GM12878 (cell line): ENCODE results near the gene PILRB. TPM values are rescaled to one million over a fixed set of nuclear protein-coding genes. Genes with fewer than 3 reads are reported as not detected.

Source experiments
- ATAC-seq: fragments of 200-7000 bp; cut with Tn5 transposase; 3 replicates; pipeline ENCODE4 v1.9.1; 2020; ENCODE audit warnings: mild to moderate bottlenecking, moderate library complexity
- BruUV-seq: library from RNA; stranded (reverse); fragments of 400-500 nt; replicated peaks from 2 replicates; lab custom pipeline; 2021; lab: Mats Ljungman, UMichigan
- CTCF ChIA-PET: fragments of 300-600 bp; sonication (Branson Sonifier 250); formaldehyde crosslinking; extraction: SDS; loops from one replicate; lab custom pipeline; 2021; ENCODE audit warnings: inconsistent platforms; lab: Yijun Ruan, JAX
- POLR2A ChIA-PET: fragments of 350-600 bp; formaldehyde crosslinking; extraction: SDS; loops from one replicate; lab custom pipeline; 2021; ENCODE audit warnings: inconsistent platforms; lab: Charles Lee
- RAD21 ChIA-PET: fragments of 300-600 bp; sonication (Branson Sonifier 250); formaldehyde crosslinking; loops from one replicate; lab custom pipeline; 2023; ENCODE audit warnings: antibody characterized with exemption; ENCODE audit not compliant: unreplicated experiment; lab: Charles Lee
- SMC1A ChIA-PET: fragments of 300-600 bp; sonication (Branson Sonifier 250); formaldehyde crosslinking; loops from one replicate; lab custom pipeline; 2023; ENCODE audit not compliant: unreplicated experiment, uncharacterized antibody; lab: Charles Lee
- DNase-seq: peaks from one replicate; pipeline ENCODE4 v3.0.0-alpha.2; 2011; ENCODE audit warnings: low read depth, low spot score
- FAIRE-seq: peaks from 3 replicates; lab custom pipeline; 2011; peaks lifted over from hg19 to GRCh38; lab: Jason Lieb, UNC
- H2AFZ ChIP-seq: 2 replicates; pipeline ENCODE4 v1.6.0; 2011; ENCODE audit warnings: low read depth, low read length, control low read depth; ENCODE audit not compliant: control insufficient read depth
- H3K27ac ChIP-seq: 2 replicates; pipeline ENCODE4 v1.5.1; 2011; ENCODE audit warnings: control low read depth; ENCODE audit not compliant: control insufficient read depth, insufficient read depth
- H3K27me3 ChIP-seq, 2 experiments: replicated peaks in 1 of 2; 2 replicates each; pipeline versions ENCODE4 v1.6.0 to v1.6.1; 2011; ENCODE audit warnings: low read length in 1 of 2; ENCODE audit not compliant: control insufficient read depth in 2 of 2, insufficient read depth in 2 of 2
- H3K36me3 ChIP-seq, 2 experiments: 2 replicates each; pipeline ENCODE4 v1.5.1; 2011; ENCODE audit warnings: low read length in 1 of 2; ENCODE audit not compliant: control insufficient read depth in 2 of 2, insufficient read depth in 2 of 2
- H3K4me1 ChIP-seq: 2 replicates; pipeline ENCODE4 v1.6.1; 2011; ENCODE audit warnings: mild to moderate bottlenecking, low read length, moderate library complexity, mixed read lengths; ENCODE audit not compliant: control insufficient read depth, insufficient read depth
- H3K4me2 ChIP-seq: 2 replicates; pipeline ENCODE4 v1.6.0; 2011; ENCODE audit warnings: control low read depth; ENCODE audit not compliant: control insufficient read depth, insufficient read depth
- H3K4me3 ChIP-seq: fragments of 200-600 bp; sonication (generic); 2 replicates; pipeline ENCODE4 v1.5.1; 2016
- H3K79me2 ChIP-seq: 2 replicates; pipeline ENCODE4 v1.6.0; 2011; ENCODE audit warnings: low read length; ENCODE audit not compliant: control insufficient read depth, insufficient read depth
- H3K9ac ChIP-seq: 2 replicates; pipeline ENCODE4 v1.8.0; 2011; ENCODE audit warnings: low read length, control low read depth, mixed read lengths; ENCODE audit not compliant: control insufficient read depth, insufficient read depth
- H3K9me3 ChIP-seq: replicated peaks from 3 replicates; pipeline ENCODE4 v1.5.1; 2011; ENCODE audit warnings: mild to moderate bottlenecking, low read length; ENCODE audit not compliant: control insufficient read depth, insufficient read depth
- H4K20me1 ChIP-seq: 2 replicates; pipeline ENCODE4 v1.6.0; 2011; ENCODE audit not compliant: control insufficient read depth, insufficient read depth
- ATF7 ChIP-seq: fragments of 450-650 bp; IDR thresholded peaks from 2 replicates; pipeline ENCODE4 v1.6.1; 2016; ENCODE audit warnings: low read depth, mild to moderate bottlenecking
- DPF2 ChIP-seq: fragments of 450-650 bp; IDR thresholded peaks from 2 replicates; pipeline ENCODE4 v1.6.1; 2017; ENCODE audit warnings: mild to moderate bottlenecking
- FOXK2 ChIP-seq: fragments of 450-650 bp; IDR thresholded peaks from 2 replicates; pipeline ENCODE4 v1.6.1; 2017; ENCODE audit warnings: mild to moderate bottlenecking, moderate library complexity
- NR2C2 ChIP-seq: IDR thresholded peaks from 2 replicates; pipeline ENCODE4 v1.6.1; 2011; ENCODE audit warnings: borderline replicate concordance, low read depth; ENCODE audit not compliant: control insufficient read depth, insufficient read length
- RCOR1 ChIP-seq: conservative IDR thresholded peaks from 2 replicates; pipeline ENCODE4 v1.6.1; 2012; ENCODE audit warnings: low read depth, low read length, improper control_type of control experiment
- WGBS: methylation state at CpG from one replicate; pipeline ENCODE4 v1.1.6; 2016; ENCODE audit warnings: low lambda C conversion rate; ENCODE audit not compliant: insufficient replicate concordance, insufficient coverage; ENCODE audit errors: missing lambda C conversion rate; 5-methylcytosine and 5-hydroxymethylcytosine counted together
- in situ Hi-C: fragments of 300-500 bp; cut with MboI; formaldehyde crosslinking; loops from 9 replicates; pipeline ENCODE4 v1.14.3; 2018; ENCODE audit warnings: mixed read lengths
- intact Hi-C: fragments of 100-400 bp; cut with micrococcal nuclease; formaldehyde crosslinking; loops from one replicate; pipeline ENCODE4 v1.14.2; 2022; ENCODE audit not compliant: unreplicated experiment
- polyA plus RNA-seq, 11 experiments: library from polyadenylated mRNA; depleted of rRNA in 4 of 11; unstranded in 6 of 11; stranded (reverse) in 5 of 11; fragments of >200 nt; fragmentation: Nextera tagmentation in 4 of 11; fragmentation: Illumina TruSeq in 1 of 11; extraction: Ambion mirVana in 4 of 11; extraction: Trizol in 1 of 11; gene quantifications; 1 replicate in 1 of 11; 2 replicates in 10 of 11; pipeline versions ENCODE4 v1.2.1 to v1.2.3, GENCODE V29; 2011 to 2016; ENCODE audit warnings: inconsistent platforms in 2 of 11, missing spikeins in 2 of 11, low read depth in 1 of 11
- total RNA-seq, 4 experiments: library from RNA; depleted of rRNA in 3 of 4; stranded (reverse); fragments of >200 nt in 3 of 4; fragmentation: Illumina TruSeq in 1 of 4; extraction: Trizol in 1 of 4; gene quantifications; 2 replicates each; pipeline versions ENCODE4 v1.2.1 to v1.2.3, GENCODE V29; 2013 to 2021
- TF ChIP-seq, protein P1 (sequence below): fragments of 450-650 bp; IDR thresholded peaks from 2 replicates; pipeline ENCODE4 v1.6.1; 2017; ENCODE audit warnings: mild to moderate bottlenecking
- TF ChIP-seq, protein P2 (sequence below): IDR thresholded peaks from 2 replicates; pipeline ENCODE4 v1.6.1; 2012; ENCODE audit warnings: low read depth, low read length, improper control_type of control experiment

The PILRB gene
- total and polyA plus RNA-seq, 10 of the 15 experiments (the other 5 are each of a cell fraction or from before 2014, with no cell fraction given), result 2.6 to 50.3 (median 22.0) TPM

DNA sequence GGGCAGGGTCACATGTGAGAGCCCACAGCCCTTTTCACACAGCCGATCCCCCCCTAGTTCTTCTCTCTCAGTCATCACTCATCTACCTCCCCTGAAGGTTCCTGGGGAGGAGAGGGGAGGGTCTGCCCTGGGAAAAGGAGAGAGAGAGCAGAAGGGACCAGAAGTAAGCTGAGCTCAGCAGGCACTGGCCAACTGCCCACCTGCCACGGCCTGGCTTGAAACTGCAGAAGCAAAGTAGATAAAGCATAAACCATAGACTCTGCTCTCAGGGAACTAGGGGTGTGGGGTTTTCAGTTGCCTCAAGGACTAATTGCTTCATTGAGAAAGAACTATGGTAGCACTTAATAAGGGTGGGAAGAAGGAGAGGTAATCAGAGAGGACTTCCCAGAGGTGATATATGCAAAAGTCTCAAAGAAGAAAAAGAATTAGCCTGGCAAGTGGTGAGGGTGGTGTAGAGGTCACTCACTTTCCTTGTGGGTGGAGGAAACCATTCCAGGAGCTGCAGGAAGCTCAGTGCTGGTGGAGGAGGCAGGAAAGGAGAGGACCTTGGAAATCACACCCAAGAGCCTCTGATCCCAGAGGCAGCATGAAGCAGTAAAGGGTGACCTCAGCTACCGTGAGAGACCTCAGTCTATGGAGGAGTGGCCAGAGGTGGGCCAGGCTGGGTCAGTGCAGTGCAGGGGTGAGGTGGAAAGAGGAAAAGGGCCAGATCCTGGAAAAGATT, 32.5 kb downstream of the PILRB start:
- intact Hi-C loops, result no loop called here
- WGBS, result 43% methylated on average over 3 of the region's 3 CpGs

More for the DNA sequence above, 32.5 kb downstream of the PILRB start:
- H4K20me1 ChIP-seq, result no peaks in the 10 kb centered on the region
- POLR2A ChIA-PET, result interaction anchor here (0.6 to 1.8 kb wide), 2 partner anchors 14 to 16 kb away, joined by 3 to 5 read pairs; no protein-coding TSS in a partner anchor
- DNase-seq, result no peak
- TF ChIP-seq NR2C2 (no peak), ATF7 (no peak), RCOR1 (no peak), DPF2 (no peak), FOXK2 (no peak)
- TF ChIP-seq, protein P1, sequence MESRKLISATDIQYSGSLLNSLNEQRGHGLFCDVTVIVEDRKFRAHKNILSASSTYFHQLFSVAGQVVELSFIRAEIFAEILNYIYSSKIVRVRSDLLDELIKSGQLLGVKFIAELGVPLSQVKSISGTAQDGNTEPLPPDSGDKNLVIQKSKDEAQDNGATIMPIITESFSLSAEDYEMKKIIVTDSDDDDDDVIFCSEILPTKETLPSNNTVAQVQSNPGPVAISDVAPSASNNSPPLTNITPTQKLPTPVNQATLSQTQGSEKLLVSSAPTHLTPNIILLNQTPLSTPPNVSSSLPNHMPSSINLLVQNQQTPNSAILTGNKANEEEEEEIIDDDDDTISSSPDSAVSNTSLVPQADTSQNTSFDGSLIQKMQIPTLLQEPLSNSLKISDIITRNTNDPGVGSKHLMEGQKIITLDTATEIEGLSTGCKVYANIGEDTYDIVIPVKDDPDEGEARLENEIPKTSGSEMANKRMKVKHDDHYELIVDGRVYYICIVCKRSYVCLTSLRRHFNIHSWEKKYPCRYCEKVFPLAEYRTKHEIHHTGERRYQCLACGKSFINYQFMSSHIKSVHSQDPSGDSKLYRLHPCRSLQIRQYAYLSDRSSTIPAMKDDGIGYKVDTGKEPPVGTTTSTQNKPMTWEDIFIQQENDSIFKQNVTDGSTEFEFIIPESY, result no peak
- TF ChIP-seq, protein P2, sequence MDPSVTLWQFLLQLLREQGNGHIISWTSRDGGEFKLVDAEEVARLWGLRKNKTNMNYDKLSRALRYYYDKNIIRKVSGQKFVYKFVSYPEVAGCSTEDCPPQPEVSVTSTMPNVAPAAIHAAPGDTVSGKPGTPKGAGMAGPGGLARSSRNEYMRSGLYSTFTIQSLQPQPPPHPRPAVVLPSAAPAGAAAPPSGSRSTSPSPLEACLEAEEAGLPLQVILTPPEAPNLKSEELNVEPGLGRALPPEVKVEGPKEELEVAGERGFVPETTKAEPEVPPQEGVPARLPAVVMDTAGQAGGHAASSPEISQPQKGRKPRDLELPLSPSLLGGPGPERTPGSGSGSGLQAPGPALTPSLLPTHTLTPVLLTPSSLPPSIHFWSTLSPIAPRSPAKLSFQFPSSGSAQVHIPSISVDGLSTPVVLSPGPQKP, result no peak
- no peak overlapping the region for H2AFZ ChIP-seq
- H3K79me2 ChIP-seq, result no peaks in the 10 kb centered on the region
- ATAC-seq, result no peak
- no peak overlapping the region for H3K27ac ChIP-seq
- H3K4me3 ChIP-seq, result no peak overlapping the region
- SMC1A ChIA-PET, result interaction anchor here (0.8 to 1.3 kb wide), 3 partner anchors 8 to 17 kb away, joined by 3 to 6 read pairs (median 4); no protein-coding TSS in a partner anchor
- in situ Hi-C loops, result no loop called here
- BruUV-seq, result no TSS peak
- no peak overlapping the region for H3K4me2 ChIP-seq
- H3K36me3 ChIP-seq, result peaks cover 0 to 2% of the 10 kb centered on the region in 2 experiments; a peak in 2 of 4 replicates
- CTCF ChIA-PET, result interaction anchor here (1.4 to 1.7 kb wide), 2 partner anchors 17 kb away, joined by 5 to 11 read pairs; no protein-coding TSS in a partner anchor
- no peaks in the 10 kb centered on the region for H3K9me3 ChIP-seq
- FAIRE-seq, result no peak
- H3K9ac ChIP-seq, result no peak overlapping the region
- no peaks in the 10 kb centered on the region for H3K27me3 ChIP-seq
- peaks cover 16% of the 10 kb centered on the region for H3K4me1 ChIP-seq
- RAD21 ChIA-PET, result no interaction called here
